Measurements from ENCODE around the gene ADI1. TPM values are rescaled to one million over a fixed set of nuclear protein-coding genes. Genes with fewer than 3 reads are reported as not detected.

The ADI1 gene
- total and polyA plus RNA-seq, 2 of the 8 experiments (the other 6 are each of a cell fraction or from before 2014, with no cell fraction given), result 12.2 to 40.2 TPM

- FAIRE-seq (no peak), DNase-seq (ENCODE audit: low read depth in 1 of 2, low spot score in 2 of 2) (no peak)
- peaks cover 0 to 7% (median 0%) of the 10 kb centered on the region in 4 experiments; a peak in 4 of 7 replicates for H3K4me1 ChIP-seq (replicated peaks in 1 of 4; ENCODE audit: control insufficient read depth in 3 of 4, insufficient read depth in 4 of 4, low read length in 3 of 4)
- H2BK5ac ChIP-seq (ENCODE audit: low read depth, low read length), result no peak overlapping the region
- peaks cover 0 to 9% of the 10 kb centered on the region in 2 experiments for H4K20me1 ChIP-seq (replicated peaks in 1 of 2; ENCODE audit: control insufficient read depth in 1 of 2, insufficient read depth in 2 of 2, low read length in 2 of 2)
- no peak overlapping the region for H3K56ac ChIP-seq (replicated peaks; ENCODE audit: insufficient read length, low read depth, low read length)
- H3K14ac ChIP-seq (ENCODE audit: insufficient read length), result no peak overlapping the region
- CTCF ChIA-PET (ENCODE audit: partially characterized antibody), result interaction anchor here (0.9 to 1.5 kb wide), 5 partner anchors 12 to 167 kb away, joined by 3 to 6 read pairs (median 3); no protein-coding TSS in a partner anchor
- no peak overlapping the region for H3K23ac ChIP-seq (ENCODE audit: insufficient read length)
- no peaks in the 10 kb centered on the region for H3K9me3 ChIP-seq (ENCODE audit: insufficient read depth in 2 of 2, low read depth in 1 of 2, low read length in 1 of 2)
- H3K36me3 ChIP-seq (ENCODE audit: control insufficient read depth in 2 of 4, insufficient read depth in 4 of 4, low read length in 3 of 4), result no peaks in the 10 kb centered on the region; a peak in 1 of 8 replicates
- H4K91ac ChIP-seq (replicated peaks; ENCODE audit: insufficient read length, low read length), result no peak overlapping the region
- H2BK20ac ChIP-seq (ENCODE audit: low read length), result no peak overlapping the region
- no peak overlapping the region for H3K4me3 ChIP-seq (ENCODE audit: extremely low read depth in 1 of 4, insufficient read depth in 2 of 4, low read depth in 3 of 4, low read length in 4 of 4)
- no peak overlapping the region for H2BK15ac ChIP-seq (ENCODE audit: low read length)
- no peak overlapping the region for H3K9ac ChIP-seq (replicated peaks in 1 of 4; ENCODE audit: extremely low read depth in 1 of 4, low read depth in 3 of 4, low read length in 3 of 4)
- no peak overlapping the region for H3K4me2 ChIP-seq (ENCODE audit: insufficient read depth in 1 of 2, low read depth in 2 of 2, low read length in 2 of 2)
- H4K5ac ChIP-seq (ENCODE audit: insufficient read length, low read depth, low read length), result no peak overlapping the region
- H3K27me3 ChIP-seq (replicated peaks in 1 of 4; ENCODE audit: control insufficient read depth in 3 of 4, extremely low read depth in 1 of 4, insufficient read depth in 3 of 4, low read length in 3 of 4), result no peaks in the 10 kb centered on the region
- no peak overlapping the region for H3K4ac ChIP-seq (replicated peaks; ENCODE audit: insufficient read length, low read depth, low read length)
- H2BK12ac ChIP-seq (ENCODE audit: low read depth, low read length), result no peak overlapping the region
- POLR2A ChIA-PET (ENCODE audit: partially characterized antibody), result interaction anchor here (1.4 to 2.0 kb wide), 4 partner anchors 14 to 35 kb away, joined by 3 to 6 read pairs (median 4); partner anchors contain the start of gene RNASEH1
- H3K27ac ChIP-seq (ENCODE audit: low read depth, low read length), result no peak overlapping the region
- H2AK5ac ChIP-seq (ENCODE audit: low read depth, low read length), result no peak overlapping the region
- WGBS, 2 experiments (ENCODE audit: extremely low coverage in 1 of 2, insufficient coverage in 1 of 2, insufficient read length in 1 of 2, insufficient replicate concordance in 2 of 2, low coverage in 1 of 2, low lambda C conversion rate in 2 of 2, missing lambda C conversion rate in 1 of 2), result 85% methylated on average over 4 of the region's 4 CpGs; no CpG with 5 or more reads in 1 of the 2 experiments
- H3K79me2 ChIP-seq (ENCODE audit: control insufficient read depth in 1 of 2, insufficient read depth in 2 of 2, low read length in 2 of 2), result peaks cover 0 to 7% of the 10 kb centered on the region in 2 experiments; a peak in 1 of 4 replicates
- no peak overlapping the region for H3K18ac ChIP-seq (ENCODE audit: extremely low read depth, low read length)
- no peak overlapping the region for H2AFZ ChIP-seq (ENCODE audit: low read length)
- peaks cover 16% of the 10 kb centered on the region for H3K23me2 ChIP-seq (ENCODE audit: low read depth, low read length)
- no peak overlapping the region for H4K8ac ChIP-seq (ENCODE audit: extremely low read depth, insufficient read depth, low read length)
- H2BK120ac ChIP-seq (replicated peaks; ENCODE audit: low read depth, low read length), result no peak overlapping the region
- H3K79me1 ChIP-seq (ENCODE audit: low read depth, low read length), result no peaks in the 10 kb centered on the region; the same call in 1 of the 2 replicates
- no peak for TF ChIP-seq EP300 (IDR thresholded peaks at IDR 0.05; ENCODE audit: borderline replicate concordance in 1 of 2, low read depth in 2 of 2, low read length in 2 of 2)
- TF ChIP-seq SIRT6 (IDR thresholded peaks at IDR 0.05; ENCODE audit: low read length), result no peak
- TF ChIP-seq RBBP5 (IDR thresholded peaks at IDR 0.05; ENCODE audit: borderline replicate concordance, low read depth, low read length), result no peak
- no peak for TF ChIP-seq PHF8 (conservative IDR thresholded peaks at IDR 0.05; ENCODE audit: low read depth, low read length)
- TF ChIP-seq CTCF (IDR thresholded peaks at IDR 0.05; ENCODE audit: control extremely low read depth in 1 of 3, insufficient read depth in 1 of 3, low read depth in 1 of 3, low read length in 3 of 3), result no peak
- no peak for TF ChIP-seq ASH2L (IDR thresholded peaks at IDR 0.05; ENCODE audit: low read length)
- TF ChIP-seq CHD2 (IDR thresholded peaks at IDR 0.05; ENCODE audit: low read length), result no peak
- TF ChIP-seq HDAC2 (IDR thresholded peaks at IDR 0.05; ENCODE audit: borderline replicate concordance in 1 of 2, low read depth in 2 of 2, low read length in 2 of 2), result no peak
- no peak for TF ChIP-seq GTF2F1 (IDR thresholded peaks at IDR 0.05; ENCODE audit: borderline replicate concordance, low read depth, low read length)
These were observed 4.3 kb upstream of the ADI1 start for GRCh38 chr2:3523551-3524041.

All from H1 (cell line).